ENCODE results near the gene CD99. TPM values are rescaled to one million over a fixed set of nuclear protein-coding genes. Genes with fewer than 3 reads are reported as not detected.
"Not testable (repeated sequence)": the region's sequence is repeated elsewhere in the genome, so short reads cannot be mapped to it uniquely, and the experiment has no call there.

CD99 gene
- polyA plus RNA-seq, 10 donors, result 188 to 386 (median 280) TPM

GRCh38 chrX:2666491-2666890 is 24.6 kb upstream of the CD99 start:
- no peak for DNase-seq

GRCh38 chrX:2670978-2671377 is 20.1 kb upstream of the CD99 start:
- DNase-seq, result peak in 1 of 3 donors; percentile 29

- DNase-seq, result no peak
Observed at GRCh38 chrX:2672084-2672483, 19.0 kb upstream of the CD99 start.

- DNase-seq, result no peak
Observed at GRCh38 chrX:2673611-2674010, 17.5 kb upstream of the CD99 start.

GRCh38 chrX:2675657-2676200 is 15.4 kb upstream of the CD99 start:
- not testable (repeated sequence) for DNase-seq

GRCh38 chrX:2676794-2677675 is 14.1 kb upstream of the CD99 start:
- no peak for DNase-seq

- DNase-seq, result peak in 2 of 3 donors; percentile 67 to 91
Observed at GRCh38 chrX:2677764-2678163, 13.3 kb upstream of the CD99 start.

GRCh38 chrX:2678583-2678982 is 12.5 kb upstream of the CD99 start:
- DNase-seq, result no peak

- DNase-seq, result no peak
Observed at GRCh38 chrX:2679534-2680485, 11.3 kb upstream of the CD99 start.

- DNase-seq, result no peak
Observed at GRCh38 chrX:2680486-2681348, 10.4 kb upstream of the CD99 start.

GRCh38 chrX:2682565-2683177 is 8.4 kb upstream of the CD99 start:
- DNase-seq, result no peak

GRCh38 chrX:2684256-2684655 is 6.8 kb upstream of the CD99 start:
- DNase-seq, result no peak

GRCh38 chrX:2685886-2686285 is 5.2 kb upstream of the CD99 start:
- no peak for DNase-seq

GRCh38 chrX:2689773-2690666 is 1.1 kb upstream of the CD99 start:
- DNase-seq, result peak in 1 of 3 donors; percentile 42

GRCh38 chrX:2691543-2692220 is 587 bp downstream of the CD99 start:
- DNase-seq, result peak; percentile 54 to 90 (median 71)

- peak in 2 of 3 donors; percentile 26 to 69 for DNase-seq
Observed at GRCh38 chrX:2692221-2693112, 1.4 kb downstream of the CD99 start.

- no peak for DNase-seq
Observed at GRCh38 chrX:2693113-2694002, 2.3 kb downstream of the CD99 start.

Measured in muscle of back (tissue), 11 donors.